ENCODE data around the gene ASTL.
"Not testable (repeated sequence)": the region's sequence is repeated elsewhere in the genome, so short reads cannot be mapped to it uniquely, and the experiment has no call there.

The ASTL gene

GRCh38 chr2:96145036-96145847 lies 6.9 kb upstream of the ASTL start, which contains the start of gene DUSP2:
Gene DUSP2, minus strand, starts transcription at chr2:96145440. Its CDS starts 86 bp downstream, at chr2:96145354.
- DNase-seq, result peak; percentile 72 to 81 (median 78)

- peak in 3 of 4 experiments; percentile 27 to 51 (median 48) for DNase-seq
These were observed 6.3 kb upstream of the ASTL start for GRCh38 chr2:96144481-96145035.

GRCh38 chr2:96143848-96144480 lies 5.7 kb upstream of the ASTL start:
- peak in 2 of 4 experiments; percentile 21 to 48 for DNase-seq

GRCh38 chr2:96143231-96143847 lies 5.0 kb upstream of the ASTL start:
- DNase-seq, result no peak

- peak in 2 of 4 experiments; percentile 36 to 37 for DNase-seq
These were observed 4.2 kb upstream of the ASTL start for GRCh38 chr2:96142217-96143113.

- DNase-seq, result not testable (repeated sequence)
These were observed 3.3 kb upstream of the ASTL start for GRCh38 chr2:96141624-96141967.

- no peak for DNase-seq
These were observed 2.8 kb upstream of the ASTL start for GRCh38 chr2:96140941-96141623.

- no peak for DNase-seq
These were observed 968 bp upstream of the ASTL start for GRCh38 chr2:96139181-96139758.

- DNase-seq, result no peak
These were observed 752 bp downstream of the ASTL start for GRCh38 chr2:96137321-96138178.

GRCh38 chr2:96136129-96136720 lies 2.1 kb downstream of the ASTL start:
- no peak for DNase-seq

GRCh38 chr2:96135621-96136020 lies 2.7 kb downstream of the ASTL start:
- DNase-seq, result no peak

- no peak for DNase-seq
These were observed 3.1 kb downstream of the ASTL start for GRCh38 chr2:96135171-96135570.

- no peak for DNase-seq
These were observed 3.9 kb downstream of the ASTL start for GRCh38 chr2:96134421-96134820.

GRCh38 chr2:96131813-96132745 lies 6.2 kb downstream of the ASTL start:
- DNase-seq, result no peak

GRCh38 chr2:96131152-96131812 lies 7.0 kb downstream of the ASTL start:
- DNase-seq, result no peak

- DNase-seq, result no peak
These were observed 7.8 kb downstream of the ASTL start for GRCh38 chr2:96130483-96130882.

- DNase-seq, result no peak
These were observed 8.7 kb downstream of the ASTL start for GRCh38 chr2:96129528-96130120.

GRCh38 chr2:96128456-96128855 lies 9.8 kb downstream of the ASTL start:
- no peak for DNase-seq

All from activated naive CD4-positive, alpha-beta T cell (primary cell).